Midbrain (tissue), 1 donor: ENCODE data around the gene BCL2L12.
A peak's percentile ranks its signal among the peaks of the same experiment; 100 is the strongest.

Experiments
- DNase-seq: peaks from one replicate; lab custom pipeline; 2025; lab: John Stamatoyannopoulos, UW

The BCL2L12 gene

GRCh38 chr19:49685845-49686332, 20.2 kb downstream of the BCL2L12 start:
- DNase-seq = no peak

DNA sequence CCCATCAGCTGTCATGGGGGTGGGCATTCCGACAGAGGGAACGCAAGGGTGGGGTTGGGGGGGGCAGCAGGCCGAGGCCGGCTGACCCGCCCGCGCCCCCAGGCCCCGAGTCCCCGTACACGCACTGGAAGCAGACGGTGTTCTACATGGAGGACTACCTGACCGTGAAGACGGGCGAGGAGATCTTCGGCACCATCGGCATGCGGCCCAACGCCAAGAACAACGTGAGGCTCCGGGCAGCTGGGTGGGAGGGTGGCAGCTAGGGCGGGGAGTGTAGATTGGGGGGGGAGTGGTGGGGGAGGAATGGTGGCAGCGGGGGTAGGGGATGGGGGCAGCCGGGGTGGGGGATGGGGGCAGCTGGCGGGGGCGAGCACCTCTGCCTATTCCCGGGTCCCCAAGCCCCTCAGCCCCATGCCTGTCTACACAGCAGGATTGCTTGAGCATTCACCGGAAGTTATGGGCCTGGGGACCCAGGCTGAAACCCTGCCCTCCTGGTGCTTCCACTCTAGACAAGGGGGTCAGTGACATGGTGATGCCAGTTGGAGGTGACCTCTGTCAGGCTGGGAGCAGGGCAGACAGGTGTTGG, 20.9 kb downstream of the BCL2L12 start:
- DNase-seq = no peak

DNA sequence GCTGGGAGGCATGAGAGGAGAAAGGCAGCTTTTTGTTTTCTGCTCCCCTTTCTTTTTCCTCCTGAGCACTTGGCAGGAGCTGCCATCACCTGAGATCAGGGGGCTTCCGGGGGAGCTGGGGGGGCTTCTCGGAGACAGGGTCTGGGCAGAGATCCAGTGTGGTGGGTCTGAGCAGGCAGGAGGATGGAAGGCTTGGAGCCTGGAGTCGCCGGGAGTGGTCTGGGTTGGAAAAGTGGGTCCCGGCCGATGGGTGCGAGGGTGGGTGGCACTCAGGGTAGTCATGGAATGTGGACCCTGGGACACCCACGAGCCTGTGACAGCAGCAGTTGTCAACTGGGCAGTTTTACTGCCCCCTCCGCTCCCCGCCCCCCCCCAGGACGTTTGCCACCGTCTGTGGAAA, 21.4 kb downstream of the BCL2L12 start:
- DNase-seq = no peak

GRCh38 chr19:49687566-49688316, 22.0 kb downstream of the BCL2L12 start:
- no peak for DNase-seq

GRCh38 chr19:49688531-49689132, 22.9 kb downstream of the BCL2L12 start:
- no peak for DNase-seq

- no peak for DNase-seq
Observed at GRCh38 chr19:49689133-49690078, 23.7 kb downstream of the BCL2L12 start, which contains the start of gene ADM5. Gene ADM5 (plus strand): TSS chr19:49689594. CDS start chr19:49689838, 244 bp downstream.

GRCh38 chr19:49690079-49690655, 24.4 kb downstream of the BCL2L12 start:
- peak; percentile 44 for DNase-seq

DNA sequence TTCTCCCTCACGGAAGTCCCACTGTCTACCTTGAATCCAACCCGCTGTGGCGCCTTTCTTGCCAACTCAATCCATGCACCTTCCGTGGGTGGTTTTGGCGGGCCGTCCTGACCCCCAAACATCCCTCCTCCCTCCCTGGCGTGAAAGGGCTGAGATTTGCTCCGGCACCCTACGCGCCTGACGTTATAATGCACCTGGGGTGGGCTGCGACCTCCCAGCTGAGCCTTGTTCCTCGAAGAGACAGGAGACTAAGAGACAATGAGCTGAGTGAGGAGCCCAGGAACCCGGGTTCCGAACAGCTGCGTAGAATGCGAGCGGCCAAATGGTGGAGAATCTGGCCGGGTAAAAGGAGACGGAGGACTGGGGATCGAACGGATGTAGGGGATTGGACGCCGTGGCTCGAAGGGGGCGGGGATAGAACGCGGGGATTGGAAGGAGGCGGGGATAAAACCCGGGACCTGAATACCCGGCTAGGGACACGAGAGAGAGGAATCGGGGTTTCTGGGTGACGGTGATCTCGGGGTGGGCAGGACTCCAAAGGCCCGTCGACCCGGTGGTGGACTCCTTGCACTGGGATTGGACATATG, 25.0 kb downstream of the BCL2L12 start, which contains the start of gene CPT1C:
TSS of gene CPT1C (plus strand) at position 461 of the 587 bp plus-strand sequence. CDS start 1,137 bp downstream, outside the sequence.
- peak; percentile 89 for DNase-seq

DNA sequence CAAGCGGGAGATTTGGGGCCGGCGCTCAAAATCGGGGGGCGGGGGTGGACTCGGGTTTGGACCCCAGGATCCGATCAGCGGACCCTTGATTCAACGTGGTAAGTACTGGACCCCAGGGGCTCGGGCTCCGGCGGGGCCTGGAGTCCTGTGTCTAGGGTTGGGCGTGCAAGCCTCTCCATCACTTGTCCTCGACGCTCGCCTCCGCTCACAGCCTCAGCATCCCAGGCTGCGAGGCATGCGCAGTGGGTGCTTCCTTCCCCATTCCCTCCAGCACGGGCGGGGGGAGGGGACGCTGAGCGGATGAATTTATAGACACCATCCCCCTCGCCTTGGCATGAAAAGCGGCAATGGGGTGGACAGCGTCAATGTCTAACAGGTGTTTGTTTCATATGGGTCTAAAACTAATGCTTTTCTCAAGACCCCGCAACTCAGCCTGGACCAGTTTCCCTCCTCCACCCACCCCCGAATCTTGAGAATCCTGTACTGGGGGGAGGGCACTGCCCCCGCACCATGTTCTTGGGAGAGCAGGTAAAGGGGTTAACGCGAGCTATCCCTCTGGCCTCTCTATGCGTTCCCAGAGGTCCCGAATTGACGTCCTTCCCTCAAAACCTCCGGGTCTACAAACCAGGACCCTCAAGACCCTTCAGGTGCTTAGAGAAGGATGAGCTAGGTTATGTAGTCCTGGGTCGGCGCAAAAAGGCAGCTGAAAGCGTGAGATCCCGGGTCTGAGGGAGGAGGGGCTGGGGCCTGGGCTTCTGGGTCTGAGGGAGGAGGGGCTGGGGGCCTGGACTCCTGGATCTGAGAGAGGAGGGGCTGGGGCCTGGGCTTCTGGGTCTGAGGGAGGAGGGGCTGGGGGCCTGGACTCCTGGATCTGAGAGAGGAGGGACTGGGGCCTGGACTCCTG, 25.8 kb downstream of the BCL2L12 start:
- DNase-seq = peak; percentile 84

DNA sequence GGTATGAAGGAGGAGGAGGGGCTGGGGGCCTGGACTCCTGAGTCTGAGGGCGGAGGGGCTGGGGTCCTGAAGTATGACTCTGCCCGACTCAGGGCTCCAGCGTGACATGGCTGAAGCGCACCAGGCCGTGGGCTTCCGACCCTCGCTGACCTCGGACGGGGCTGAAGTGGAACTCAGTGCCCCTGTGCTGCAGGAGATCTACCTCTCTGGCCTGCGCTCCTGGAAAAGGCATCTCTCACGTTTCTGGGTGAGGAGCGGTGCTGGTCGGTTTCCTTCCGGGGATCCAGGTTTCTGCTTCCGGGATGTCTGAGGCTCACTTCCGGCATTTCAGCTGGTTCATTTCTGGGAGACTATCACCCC, 26.4 kb downstream of the BCL2L12 start:
- no peak for DNase-seq

- DNase-seq = no peak
Observed at GRCh38 chr19:49696115-49696514, 30.4 kb downstream of the BCL2L12 start.

- no peak for DNase-seq
Observed at GRCh38 chr19:49696865-49697264, 31.1 kb downstream of the BCL2L12 start.

GRCh38 chr19:49699364-49699763, 33.6 kb downstream of the BCL2L12 start:
- no peak for DNase-seq

- no peak for DNase-seq
Observed at GRCh38 chr19:49700563-49700962, 34.8 kb downstream of the BCL2L12 start.

- DNase-seq = no peak
Observed at GRCh38 chr19:49701271-49701786, 35.6 kb downstream of the BCL2L12 start.

DNA sequence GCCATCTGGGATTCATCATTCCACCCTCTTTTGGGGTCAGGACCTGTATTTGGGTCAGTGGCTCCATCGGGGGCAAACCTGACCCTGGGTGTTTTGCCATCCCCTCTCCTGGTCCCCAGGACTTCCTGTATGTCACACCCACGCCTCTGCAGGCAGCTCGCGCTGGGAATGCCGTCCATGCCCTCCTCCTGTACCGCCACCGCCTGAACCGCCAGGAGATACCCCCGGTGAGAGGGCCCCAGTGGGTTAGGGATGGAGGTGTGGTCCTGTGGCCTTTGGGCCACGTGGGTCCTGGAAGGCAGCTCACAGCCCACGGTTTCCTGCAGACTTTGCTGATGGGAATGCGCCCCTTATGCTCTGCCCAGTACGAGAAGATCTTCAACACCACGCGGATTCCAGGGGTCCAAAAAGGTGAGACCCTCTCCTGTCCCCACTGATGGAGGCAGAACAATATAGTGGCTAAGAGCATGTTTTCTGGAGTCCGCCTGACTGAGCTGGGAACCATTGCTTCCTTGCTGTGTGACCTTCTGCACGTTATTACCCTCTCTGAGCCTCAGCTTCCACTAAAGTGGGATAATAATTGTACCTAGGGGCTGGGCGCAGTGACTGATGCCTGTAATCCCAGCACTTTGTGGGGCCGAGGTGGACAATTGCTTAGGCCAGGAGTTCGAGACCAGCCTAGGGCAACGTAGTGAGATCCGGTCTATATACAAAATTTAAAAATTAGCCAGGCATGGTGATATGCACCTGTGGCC, 39.3 kb downstream of the BCL2L12 start:
- DNase-seq = no peak

GRCh38 chr19:49705919-49706318, 40.2 kb downstream of the BCL2L12 start:
- DNase-seq = no peak

GRCh38 chr19:49710372-49710951, 44.7 kb downstream of the BCL2L12 start:
- no peak for DNase-seq
